ENCODE data around the gene UHRF1. TPM values are rescaled to one million over a fixed set of nuclear protein-coding genes. Genes with fewer than 3 reads are reported as not detected.

Gene UHRF1
- total and polyA plus RNA-seq, 2 of the 4 experiments (the other 2 are of a cell fraction) = 47.4 to 57.4 TPM

DNA sequence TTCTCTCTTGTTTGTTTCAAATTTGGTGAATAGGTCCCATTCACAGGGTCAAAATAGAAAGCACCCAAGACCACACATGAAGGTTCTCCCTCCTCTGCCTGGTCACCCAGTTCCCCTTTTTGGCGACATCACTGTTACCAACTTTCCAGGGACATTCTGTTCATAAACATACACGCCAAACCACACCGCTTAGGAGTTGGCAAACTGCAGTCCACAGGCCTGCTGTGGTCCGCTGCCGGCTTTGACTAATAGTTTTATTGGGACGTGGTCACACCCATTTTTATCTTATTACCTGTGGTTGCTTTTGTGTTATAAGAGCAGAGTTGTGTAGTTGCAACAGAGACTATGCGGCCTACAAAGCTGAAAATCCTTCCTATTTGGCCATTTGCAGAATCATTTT is 24.2 kb downstream of the UHRF1 start:
- BruUV-seq (replicated peaks) = no TSS peak
- H2BK20ac ChIP-seq (ENCODE audit: low read depth, low read length) = no peak overlapping the region
- TF ChIP-seq, protein P1, sequence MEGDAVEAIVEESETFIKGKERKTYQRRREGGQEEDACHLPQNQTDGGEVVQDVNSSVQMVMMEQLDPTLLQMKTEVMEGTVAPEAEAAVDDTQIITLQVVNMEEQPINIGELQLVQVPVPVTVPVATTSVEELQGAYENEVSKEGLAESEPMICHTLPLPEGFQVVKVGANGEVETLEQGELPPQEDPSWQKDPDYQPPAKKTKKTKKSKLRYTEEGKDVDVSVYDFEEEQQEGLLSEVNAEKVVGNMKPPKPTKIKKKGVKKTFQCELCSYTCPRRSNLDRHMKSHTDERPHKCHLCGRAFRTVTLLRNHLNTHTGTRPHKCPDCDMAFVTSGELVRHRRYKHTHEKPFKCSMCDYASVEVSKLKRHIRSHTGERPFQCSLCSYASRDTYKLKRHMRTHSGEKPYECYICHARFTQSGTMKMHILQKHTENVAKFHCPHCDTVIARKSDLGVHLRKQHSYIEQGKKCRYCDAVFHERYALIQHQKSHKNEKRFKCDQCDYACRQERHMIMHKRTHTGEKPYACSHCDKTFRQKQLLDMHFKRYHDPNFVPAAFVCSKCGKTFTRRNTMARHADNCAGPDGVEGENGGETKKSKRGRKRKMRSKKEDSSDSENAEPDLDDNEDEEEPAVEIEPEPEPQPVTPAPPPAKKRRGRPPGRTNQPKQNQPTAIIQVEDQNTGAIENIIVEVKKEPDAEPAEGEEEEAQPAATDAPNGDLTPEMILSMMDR (conservative IDR thresholded peaks at IDR 0.05; ENCODE audit: low read depth, low read length) = no peak
- no peak for TF ChIP-seq POLR2A (IDR thresholded peaks at IDR 0.05; ENCODE audit: low read depth, low read length)
- TF ChIP-seq MAZ (IDR thresholded peaks at IDR 0.05; ENCODE audit: borderline replicate concordance, low read depth, low read length) = no peak
- TF ChIP-seq NFE2L2 (IDR thresholded peaks at IDR 0.05; ENCODE audit: low read depth, low read length) = no peak
- TF ChIP-seq, protein P2, sequence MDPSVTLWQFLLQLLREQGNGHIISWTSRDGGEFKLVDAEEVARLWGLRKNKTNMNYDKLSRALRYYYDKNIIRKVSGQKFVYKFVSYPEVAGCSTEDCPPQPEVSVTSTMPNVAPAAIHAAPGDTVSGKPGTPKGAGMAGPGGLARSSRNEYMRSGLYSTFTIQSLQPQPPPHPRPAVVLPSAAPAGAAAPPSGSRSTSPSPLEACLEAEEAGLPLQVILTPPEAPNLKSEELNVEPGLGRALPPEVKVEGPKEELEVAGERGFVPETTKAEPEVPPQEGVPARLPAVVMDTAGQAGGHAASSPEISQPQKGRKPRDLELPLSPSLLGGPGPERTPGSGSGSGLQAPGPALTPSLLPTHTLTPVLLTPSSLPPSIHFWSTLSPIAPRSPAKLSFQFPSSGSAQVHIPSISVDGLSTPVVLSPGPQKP (IDR thresholded peaks at IDR 0.05; ENCODE audit: borderline replicate concordance, low read depth, low read length) = no peak
- no peak for TF ChIP-seq BHLHE40 (IDR thresholded peaks at IDR 0.05; ENCODE audit: low read depth, low read length)
- TF ChIP-seq CHD1 (IDR thresholded peaks at IDR 0.05; ENCODE audit: low read depth, low read length) = no peak
- TF ChIP-seq SMC3 (IDR thresholded peaks at IDR 0.05; ENCODE audit: low read depth, low read length) = no peak
- TF ChIP-seq CEBPB (IDR thresholded peaks at IDR 0.05; ENCODE audit: low read depth, low read length) = no peak
- no peak for TF ChIP-seq MXI1 (IDR thresholded peaks at IDR 0.05; ENCODE audit: borderline replicate concordance, low read depth, low read length)
- TF ChIP-seq, protein P3, sequence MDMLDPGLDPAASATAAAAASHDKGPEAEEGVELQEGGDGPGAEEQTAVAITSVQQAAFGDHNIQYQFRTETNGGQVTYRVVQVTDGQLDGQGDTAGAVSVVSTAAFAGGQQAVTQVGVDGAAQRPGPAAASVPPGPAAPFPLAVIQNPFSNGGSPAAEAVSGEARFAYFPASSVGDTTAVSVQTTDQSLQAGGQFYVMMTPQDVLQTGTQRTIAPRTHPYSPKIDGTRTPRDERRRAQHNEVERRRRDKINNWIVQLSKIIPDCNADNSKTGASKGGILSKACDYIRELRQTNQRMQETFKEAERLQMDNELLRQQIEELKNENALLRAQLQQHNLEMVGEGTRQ (IDR thresholded peaks at IDR 0.05; ENCODE audit: low read depth, low read length) = no peak
- TF ChIP-seq MAFK (IDR thresholded peaks at IDR 0.05; ENCODE audit: low read depth, low read length) = no peak
- TF ChIP-seq RAD21 (IDR thresholded peaks at IDR 0.05; ENCODE audit: low read length) = no peak
- TF ChIP-seq RFX5 (IDR thresholded peaks at IDR 0.05; ENCODE audit: low read depth, low read length) = no peak
- H2BK15ac ChIP-seq (ENCODE audit: low read depth, low read length) = no peak overlapping the region
- in situ Hi-C loops (cut with MboI; ENCODE audit: low sequenced_read_pairs) (no loop called here), intact Hi-C loops (cut with micrococcal nuclease) (no loop called here), dilution Hi-C loops (cut with HindIII; ENCODE audit: low sequenced_read_pairs, unreplicated experiment) (no loop called here)
- H3K4me3 ChIP-seq (ENCODE audit: insufficient read depth, low read depth, low read length) = no peak overlapping the region
- DNase-seq (no peak), ATAC-seq (ENCODE audit: low read depth) (no peak)
- H2BK5ac ChIP-seq (ENCODE audit: low read depth, low read length, poor library complexity, severe bottlenecking) = no peak overlapping the region
- CTCF ChIA-PET = interaction anchor here (0.6 kb wide), 1 partner anchor 81 kb away, joined by 3 read pairs; no protein-coding TSS in a partner anchor
- POLR2A ChIA-PET (ENCODE audit: unreplicated experiment) = no interaction called here
- no peak overlapping the region for H2BK120ac ChIP-seq (ENCODE audit: low read depth, low read length)
- no peak overlapping the region for H3K9ac ChIP-seq (ENCODE audit: low read depth, low read length)
- H3K4ac ChIP-seq (ENCODE audit: low read depth, low read length) = no peak overlapping the region
- no peaks in the 10 kb centered on the region for H3K4me1 ChIP-seq (ENCODE audit: control insufficient read depth, insufficient read depth, low read length)
- no peak overlapping the region for H4K8ac ChIP-seq (ENCODE audit: low read depth in 2 of 2, low read length in 2 of 2)
- no CpG with 5 or more reads among the region's 7 CpGs for WGBS, 2 experiments (ENCODE audit: extremely low coverage in 2 of 2, insufficient read length in 1 of 2)
- H3K27me3 ChIP-seq (ENCODE audit: control insufficient read depth, insufficient read depth, low read length) = no peaks in the 10 kb centered on the region
- no peak overlapping the region for H3K27ac ChIP-seq (ENCODE audit: insufficient read depth, low read length)
- H3K9me3 ChIP-seq (ENCODE audit: control insufficient read depth, insufficient read depth, low read length) = no peaks in the 10 kb centered on the region
- peaks cover 5% of the 10 kb centered on the region; the same call in 1 of the 2 replicates for H3K9me1 ChIP-seq (ENCODE audit: insufficient read depth, low read length)
- H2AK5ac ChIP-seq (ENCODE audit: low read depth, low read length) = no peak overlapping the region
- H4K91ac ChIP-seq (ENCODE audit: insufficient read depth, low read depth, low read length) = no peak overlapping the region
- no peak overlapping the region for H3K18ac ChIP-seq (ENCODE audit: low read depth, low read length)
- no peak overlapping the region for H4K5ac ChIP-seq (ENCODE audit: low read depth, low read length)
- no peak overlapping the region for H3K14ac ChIP-seq (replicated peaks; ENCODE audit: low read depth, low read length)
- H2AK9ac ChIP-seq (replicated peaks; ENCODE audit: low read depth, low read length, poor library complexity) = no peak overlapping the region
- H3K79me1 ChIP-seq (ENCODE audit: low read depth in 1 of 2, low read length in 2 of 2) = peaks cover 20 to 80% of the 10 kb centered on the region in 2 experiments
- H3K4me2 ChIP-seq (ENCODE audit: low read depth, low read length) = no peak overlapping the region
- no peak overlapping the region for H3K23ac ChIP-seq (ENCODE audit: low read depth, low read length)
- H3K36me3 ChIP-seq (ENCODE audit: control insufficient read depth, insufficient read depth, low read length) = peaks cover 30% of the 10 kb centered on the region
- no peak overlapping the region for H2AFZ ChIP-seq (replicated peaks; ENCODE audit: low read length, poor library complexity)
- no peak overlapping the region for H3K56ac ChIP-seq (ENCODE audit: extremely low read depth, insufficient read depth, low read length)
- H4K20me1 ChIP-seq (ENCODE audit: insufficient read depth, low read length) = peaks cover 34% of the 10 kb centered on the region
